ENCODE data around the gene MPZL1. TPM values are rescaled to one million over a fixed set of nuclear protein-coding genes. Genes with fewer than 3 reads are reported as not detected.

MPZL1 gene
- total RNA-seq, 1 donor from 2014 or later: 184 TPM

DNA sequence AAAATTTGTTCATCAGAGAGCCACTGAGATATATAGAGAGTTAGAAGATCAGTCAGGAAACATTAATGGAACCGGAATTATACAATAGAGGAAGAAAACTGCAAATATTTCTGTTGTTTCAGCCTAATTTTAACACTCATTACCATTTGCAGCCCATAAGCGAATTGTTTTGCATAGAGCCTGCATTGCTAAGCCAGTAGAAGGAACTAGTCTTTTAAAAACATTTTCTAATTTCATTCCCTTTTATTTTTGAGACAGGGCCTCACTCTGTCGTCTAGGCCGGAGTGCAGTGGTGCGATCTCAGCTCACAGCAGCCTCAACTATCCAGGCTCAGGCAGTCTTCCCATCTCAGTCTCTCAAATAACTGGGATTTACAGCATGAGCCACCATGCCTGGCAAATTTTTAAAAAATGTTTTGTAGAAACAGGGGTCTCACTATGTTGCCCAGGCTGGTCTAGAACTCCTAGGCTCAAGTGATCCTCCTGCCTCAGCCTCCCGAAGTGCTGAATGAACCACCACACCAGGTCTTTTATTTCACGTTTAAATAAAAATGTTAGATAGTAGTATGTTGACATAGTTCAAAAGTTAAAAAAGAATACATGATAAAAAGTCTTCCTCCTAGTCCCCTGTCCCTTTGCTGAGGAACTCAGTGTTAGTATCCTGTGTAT lies 25.3 kb downstream of the MPZL1 start:
- DNase-seq (ENCODE audit: low spot score in 2 of 2): no peak
- FAIRE-seq: no peak

DNA sequence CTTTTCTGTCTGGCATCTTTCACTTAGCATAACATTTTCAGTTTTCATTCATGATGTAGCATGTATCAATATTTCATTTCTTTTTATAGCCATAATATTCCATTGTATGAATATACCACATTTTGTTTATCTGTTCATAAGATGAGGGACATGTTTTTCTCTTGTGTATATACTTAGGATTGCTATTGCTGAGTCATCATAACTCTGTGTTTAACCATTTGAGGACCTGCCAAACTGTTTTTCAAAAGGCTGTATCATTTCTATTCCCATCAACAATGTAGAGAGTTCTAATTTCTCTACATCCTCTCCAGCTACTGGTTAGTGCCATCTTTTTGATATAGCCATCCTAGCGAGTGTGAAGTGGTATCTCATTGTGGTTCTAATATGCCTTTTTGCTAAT lies 26.2 kb downstream of the MPZL1 start:
- DNase-seq (ENCODE audit: low spot score in 2 of 2): no peak
- no peak for FAIRE-seq

DNA sequence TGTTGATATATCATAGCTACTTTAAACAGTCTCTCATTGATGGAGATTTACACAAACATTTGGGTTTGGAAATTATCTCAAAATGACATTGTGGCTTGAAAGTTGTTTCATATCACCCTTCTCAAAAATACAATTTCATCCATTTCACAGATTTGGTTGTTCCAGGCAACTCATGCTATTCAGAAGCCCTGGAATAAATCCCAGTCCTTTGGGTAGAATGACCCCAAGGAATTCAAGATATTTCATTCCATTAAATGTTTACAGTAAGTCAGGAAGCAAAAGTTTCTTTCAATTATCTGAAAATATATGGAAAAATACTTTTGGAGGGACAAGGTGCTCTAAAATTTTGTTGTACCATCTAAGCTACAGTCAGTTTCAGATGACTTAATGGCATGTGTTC lies 27.1 kb downstream of the MPZL1 start:
- FAIRE-seq (no peak), DNase-seq (ENCODE audit: low spot score in 2 of 2) (no peak)

DNA sequence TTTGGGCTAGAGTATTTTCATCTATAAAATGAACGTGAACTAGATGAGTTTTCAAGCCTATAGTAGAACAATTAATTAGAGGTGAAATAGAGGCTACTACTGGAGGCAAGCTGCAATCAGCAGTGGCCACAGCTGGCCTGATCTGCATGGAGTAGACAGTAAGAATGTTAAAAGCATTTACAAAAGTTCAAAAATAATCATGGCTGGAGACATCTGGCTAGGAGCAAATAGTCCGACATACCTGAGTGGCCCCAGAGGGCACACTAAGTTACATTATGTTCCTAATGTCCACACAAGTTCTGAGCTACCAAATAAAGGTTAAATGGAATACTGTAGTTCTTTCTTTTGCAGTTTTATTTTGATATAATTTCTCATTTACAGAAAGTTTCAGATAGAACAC lies 28.0 kb downstream of the MPZL1 start:
- no peak for FAIRE-seq
- no peak for DNase-seq (ENCODE audit: low spot score in 2 of 2)

DNA sequence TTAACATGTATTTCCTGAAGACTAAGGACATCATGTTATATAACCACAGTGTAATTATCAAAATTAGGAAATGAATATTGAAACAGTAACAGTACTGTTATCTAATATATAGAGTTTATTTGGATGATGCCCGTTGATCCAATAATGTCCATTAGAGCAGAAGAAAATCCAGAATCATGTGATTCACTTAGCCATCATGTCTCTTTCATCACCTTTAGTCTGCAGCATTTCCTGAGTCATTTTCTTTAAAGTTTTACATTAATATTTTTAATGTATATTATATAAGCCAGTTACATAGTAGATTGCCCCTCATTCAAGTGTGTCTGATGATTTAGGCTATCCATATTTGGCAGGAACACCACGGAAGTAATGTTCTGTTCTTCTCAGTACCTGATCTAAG lies 28.9 kb downstream of the MPZL1 start:
- DNase-seq (ENCODE audit: low spot score in 2 of 2) (no peak), FAIRE-seq (no peak)

DNA sequence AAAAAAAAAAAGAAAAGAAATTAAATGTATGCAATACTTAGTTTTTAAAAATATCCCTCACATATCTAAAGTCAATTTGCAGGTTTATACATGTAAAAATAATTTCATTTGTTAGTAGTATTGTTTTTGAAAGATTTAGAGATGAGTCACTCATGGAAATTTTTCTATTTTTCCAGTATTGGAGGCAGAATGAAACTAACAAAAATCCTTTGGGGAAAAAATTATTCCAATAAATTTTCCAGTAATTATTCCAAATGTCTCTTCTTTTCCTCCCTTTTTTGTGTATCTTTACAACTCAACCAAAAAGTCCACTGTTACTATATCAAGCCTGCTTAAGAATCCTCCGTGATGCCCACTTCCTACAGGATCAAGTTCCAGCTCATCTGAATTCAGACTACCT lies 29.9 kb downstream of the MPZL1 start:
- DNase-seq (ENCODE audit: low spot score in 2 of 2) (no peak), FAIRE-seq (no peak)

DNA sequence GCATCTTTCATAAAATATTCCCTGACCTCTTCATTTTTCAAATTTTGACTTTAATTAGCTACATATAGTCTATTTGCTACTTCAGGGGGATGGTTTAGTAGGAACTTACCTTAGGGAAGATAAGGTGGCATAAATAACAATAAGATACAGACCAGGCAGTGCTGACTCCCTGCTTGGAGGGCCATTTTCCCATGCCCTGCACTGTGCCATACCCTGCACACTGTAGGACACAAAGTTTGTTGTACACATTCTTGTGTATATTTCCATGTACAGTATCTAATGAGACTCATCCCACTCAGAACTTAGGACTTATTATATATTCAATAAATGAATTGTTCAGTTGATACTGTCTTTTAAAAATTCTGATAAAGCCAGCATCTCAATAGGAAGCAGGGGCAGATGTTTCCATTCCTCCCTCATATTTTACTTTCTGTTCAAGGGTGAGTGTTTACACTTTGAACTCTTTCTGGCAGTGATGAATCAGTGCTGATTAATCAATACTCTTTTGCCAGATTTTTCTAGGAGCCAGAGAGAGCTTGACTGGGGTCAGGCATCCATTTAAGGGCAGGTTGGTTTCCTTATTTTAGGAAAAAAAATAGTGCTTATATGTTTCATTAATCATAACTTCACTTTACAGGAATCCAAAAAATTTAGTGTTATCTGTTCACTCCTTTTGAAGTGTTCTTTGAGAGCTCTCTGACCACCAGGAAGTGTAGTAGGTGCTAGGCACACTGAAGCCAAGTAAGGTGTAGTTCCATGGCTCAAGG lies 30.6 kb downstream of the MPZL1 start:
- no peak for DNase-seq (ENCODE audit: low spot score in 2 of 2)
- no peak for FAIRE-seq

DNA sequence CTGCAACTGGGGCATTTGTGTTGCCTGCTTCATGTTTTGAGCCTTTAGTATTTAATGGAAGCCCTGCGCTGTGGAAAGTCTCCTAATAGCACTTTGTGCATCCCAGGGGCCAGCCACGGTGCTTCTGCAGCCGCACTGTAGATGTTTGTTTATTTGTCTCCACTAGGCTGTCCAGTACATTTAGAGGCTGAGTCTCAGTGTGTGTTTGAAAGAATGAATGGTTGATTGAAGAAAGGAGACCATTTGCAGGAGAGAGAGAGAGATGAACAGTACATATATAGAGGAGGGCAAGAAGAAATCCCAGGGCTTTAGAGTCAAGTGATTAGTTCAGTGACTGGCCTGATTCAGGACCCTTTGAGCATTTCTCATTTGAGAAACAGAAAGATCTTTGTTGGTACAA lies 33.9 kb downstream of the MPZL1 start:
- DNase-seq (ENCODE audit: low spot score in 2 of 2) (no peak), FAIRE-seq (no peak)

DNA sequence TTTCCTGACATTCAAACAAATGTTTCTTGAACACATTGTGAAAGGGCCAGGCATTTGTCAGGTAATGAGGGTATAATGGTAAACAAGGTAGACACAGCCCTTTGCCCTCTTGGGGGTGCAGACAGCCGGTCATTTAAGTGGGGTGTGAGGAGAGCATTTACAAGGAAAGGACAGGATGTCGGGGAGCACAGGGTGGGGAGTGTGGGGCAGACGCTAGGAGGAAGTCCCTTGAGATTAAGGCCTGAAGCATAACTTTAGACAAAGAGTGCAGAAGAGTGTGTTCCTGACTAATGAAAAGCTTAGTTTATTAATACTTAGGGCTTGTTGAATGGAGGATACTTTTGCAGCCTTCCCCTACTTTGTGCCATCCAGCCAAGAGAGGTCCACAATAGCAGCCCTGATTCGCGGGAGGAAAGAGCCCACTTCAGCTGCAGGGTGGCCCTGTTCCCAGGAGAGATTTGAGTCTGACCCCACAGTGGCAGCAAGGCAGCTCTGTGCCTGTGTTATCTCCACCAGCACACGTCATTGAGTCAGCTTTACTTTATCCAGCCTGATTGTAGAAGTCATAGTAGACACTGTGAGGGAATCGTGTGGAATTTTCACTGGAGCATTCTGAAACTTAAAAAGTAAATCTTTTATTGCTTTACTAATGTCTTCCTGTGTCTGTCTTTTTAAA lies 35.1 kb downstream of the MPZL1 start:
- DNase-seq (ENCODE audit: low spot score in 2 of 2) (no peak), FAIRE-seq (no peak)

DNA sequence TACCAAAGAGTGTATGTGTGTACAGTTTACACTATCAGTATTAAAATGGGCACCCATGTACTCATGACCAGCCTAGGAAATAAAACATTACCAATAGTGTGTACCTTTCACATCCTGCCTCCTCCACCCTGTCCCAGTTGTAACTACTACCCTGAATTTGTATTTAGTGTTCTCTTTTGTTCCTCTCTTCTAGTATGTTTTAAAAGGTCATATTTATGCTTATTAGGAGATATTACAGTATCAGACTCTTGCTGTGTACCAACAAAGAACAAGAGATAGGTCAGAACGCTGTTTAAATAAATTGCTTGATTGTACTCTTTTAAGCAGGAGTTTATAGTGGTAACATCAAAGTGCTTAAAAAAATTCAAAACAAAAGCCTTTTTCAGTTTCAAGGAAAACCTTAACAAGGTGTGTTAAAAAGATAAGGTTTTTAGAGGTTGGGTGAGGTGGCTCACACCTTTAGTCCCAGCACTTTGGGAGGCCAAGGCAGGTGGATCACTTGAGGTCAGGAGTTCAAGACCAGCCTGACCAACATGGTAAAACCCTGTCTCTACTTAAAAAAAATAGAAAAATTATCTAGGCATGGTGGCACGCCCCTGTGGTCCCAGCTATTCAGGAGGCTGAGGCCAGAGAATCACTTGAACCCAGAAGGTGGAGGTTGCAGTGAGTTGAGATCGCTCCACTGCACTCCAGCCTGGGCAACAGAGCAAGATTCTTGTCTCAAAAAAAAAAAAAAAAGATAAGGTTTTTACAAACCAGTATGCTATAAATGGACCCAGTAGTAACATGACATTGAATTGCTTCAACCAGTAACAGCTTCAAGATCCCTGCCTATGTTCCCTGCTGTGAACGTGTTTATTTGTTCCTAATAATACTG lies 35.9 kb downstream of the MPZL1 start:
- DNase-seq (ENCODE audit: low spot score in 2 of 2): no peak
- no peak for FAIRE-seq

DNA sequence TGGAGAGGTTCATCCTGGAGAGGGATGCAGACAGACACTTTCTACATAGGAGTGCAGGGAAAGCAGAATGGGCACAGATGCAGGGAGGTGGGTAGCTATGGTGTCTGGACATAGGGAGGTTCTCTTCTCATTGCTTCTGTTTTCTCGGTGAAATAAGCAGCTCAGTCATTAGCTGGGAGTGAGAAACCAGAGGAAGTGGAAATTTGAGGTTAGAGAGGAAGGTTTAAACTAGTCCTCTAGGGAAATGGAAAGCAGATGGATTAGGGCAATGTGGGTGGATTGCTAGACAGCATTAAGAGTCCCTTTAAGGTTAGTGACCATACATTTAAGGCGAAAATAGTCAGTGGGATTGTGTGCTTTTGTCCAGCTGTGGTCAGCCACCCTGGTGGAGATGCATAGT lies 39.6 kb downstream of the MPZL1 start:
- DNase-seq (ENCODE audit: low spot score in 2 of 2) (no peak), FAIRE-seq (no peak)

DNA sequence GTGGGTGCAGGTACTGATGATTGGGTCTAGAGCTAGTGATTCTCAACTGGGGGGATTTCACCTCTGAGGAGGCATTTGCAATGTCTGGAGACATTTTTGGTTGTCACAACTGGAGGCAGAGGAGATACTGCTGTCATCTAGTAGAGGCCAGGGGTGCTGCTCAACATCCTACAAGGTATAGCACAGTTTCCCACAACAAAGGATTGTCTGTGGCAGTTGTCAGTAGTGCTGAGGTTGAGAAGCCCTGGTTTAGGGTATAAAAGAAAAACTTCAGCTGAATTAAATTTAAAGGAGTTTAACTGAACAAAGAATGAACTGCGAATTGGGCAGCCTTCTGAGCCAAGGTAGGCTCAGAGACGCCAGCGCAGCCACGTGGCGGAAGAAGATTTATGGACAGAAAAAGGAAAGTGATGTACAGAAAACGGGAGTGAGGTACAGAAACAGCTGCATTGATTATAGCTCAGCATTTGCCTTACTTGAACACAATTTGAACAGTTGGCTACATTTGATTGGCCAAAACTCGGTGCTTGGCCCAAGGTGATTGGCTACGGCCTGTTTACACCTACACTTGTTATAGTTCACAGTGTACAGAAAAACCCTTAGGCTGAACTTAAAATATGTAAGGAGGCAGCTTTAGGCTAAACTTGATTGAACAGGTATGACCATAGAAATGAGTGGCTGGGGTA lies 40.4 kb downstream of the MPZL1 start:
- no peak for FAIRE-seq
- no peak for DNase-seq (ENCODE audit: low spot score in 2 of 2)

DNA sequence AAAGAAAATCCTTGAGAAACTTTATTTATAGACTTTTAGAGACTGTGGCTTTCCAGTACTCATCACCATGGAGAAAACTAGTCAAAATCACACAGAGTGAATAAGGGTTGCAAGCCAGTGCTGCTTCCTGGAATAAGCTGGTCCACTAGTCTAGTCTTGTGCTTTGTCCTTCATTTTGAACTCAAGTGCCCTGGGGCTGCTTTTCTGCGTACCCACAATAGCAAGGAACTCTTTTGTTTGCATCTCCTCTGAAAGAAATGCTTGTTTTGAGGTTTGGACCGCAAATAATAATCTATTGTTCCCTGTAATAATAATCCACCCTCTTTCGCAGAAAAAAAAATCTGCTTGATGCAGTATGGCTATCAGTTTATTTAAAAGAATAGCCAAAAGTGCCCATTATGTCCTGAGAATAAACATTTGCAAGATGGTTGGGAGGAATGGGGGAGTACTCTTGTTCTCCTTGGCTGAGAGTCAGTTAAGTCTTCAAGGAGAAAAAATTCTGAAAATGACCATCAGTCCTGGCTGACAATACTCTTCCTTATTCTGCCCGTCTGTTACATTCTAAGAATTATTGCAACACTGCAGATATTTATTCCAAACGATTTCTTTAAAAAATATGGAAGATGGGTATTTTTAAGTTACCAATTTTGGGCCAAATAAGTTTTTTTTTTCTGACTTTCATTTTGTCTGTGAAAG lies 41.9 kb downstream of the MPZL1 start:
- FAIRE-seq: peak; percentile 90
- DNase-seq (ENCODE audit: low spot score in 2 of 2): peak; percentile 22 to 27

DNA sequence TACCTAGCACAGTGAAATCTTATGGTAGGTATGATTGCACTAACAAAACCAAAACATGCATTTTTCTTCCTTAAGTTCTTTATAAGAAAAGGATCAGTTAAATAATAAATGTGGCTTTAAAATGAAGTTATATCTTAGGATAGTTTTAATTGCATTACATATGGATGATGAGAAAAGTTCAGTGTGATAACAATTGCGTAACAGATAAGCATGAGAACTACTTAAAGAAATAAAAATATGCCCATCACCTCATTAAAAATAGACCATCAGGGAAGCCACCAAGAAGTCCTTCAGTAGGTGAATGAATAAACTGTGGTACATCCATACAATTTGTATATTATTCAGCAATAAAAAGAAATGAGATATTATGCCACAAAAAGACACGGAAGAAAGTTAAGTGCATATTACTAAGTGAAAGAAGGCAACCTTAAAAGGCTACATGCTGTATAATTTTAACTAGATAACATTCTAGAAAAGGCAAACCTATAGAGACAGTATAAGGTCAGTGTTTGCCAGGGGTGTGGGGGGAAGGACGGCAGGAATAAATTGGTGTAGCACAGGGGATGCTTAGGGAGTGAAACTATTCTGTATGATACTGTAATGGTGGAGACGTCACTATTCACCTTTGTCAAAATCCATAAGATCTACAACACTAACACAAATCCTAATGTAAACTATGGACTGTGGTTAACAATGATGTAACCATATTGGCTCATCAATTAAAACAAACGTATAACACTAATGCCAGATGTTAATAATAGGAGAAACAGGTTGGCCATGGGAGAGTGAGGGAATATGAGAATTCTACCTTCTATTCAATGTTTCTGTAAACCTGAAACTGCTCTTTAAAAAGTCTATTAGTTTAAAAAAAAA lies 42.9 kb downstream of the MPZL1 start:
- DNase-seq (ENCODE audit: low spot score in 2 of 2): no peak
- no peak for FAIRE-seq

DNA sequence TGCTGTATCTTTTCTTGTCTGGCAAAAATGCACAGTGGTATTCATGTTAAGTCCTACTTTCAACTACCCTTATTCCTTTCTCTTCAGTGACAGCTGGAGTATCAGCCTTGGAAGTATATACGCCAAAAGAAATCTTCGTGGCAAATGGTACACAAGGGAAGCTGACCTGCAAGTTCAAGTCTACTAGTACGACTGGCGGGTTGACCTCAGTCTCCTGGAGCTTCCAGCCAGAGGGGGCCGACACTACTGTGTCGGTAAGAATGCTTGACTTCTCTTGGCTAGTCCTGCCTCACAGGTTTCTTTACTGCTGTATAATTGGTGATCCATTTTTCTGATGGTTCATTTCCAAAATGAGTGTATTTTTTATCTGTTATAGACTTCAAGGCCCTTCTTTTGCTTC lies 43.7 kb downstream of the MPZL1 start:
- DNase-seq (ENCODE audit: low spot score in 2 of 2) (no peak), FAIRE-seq (no peak)

DNA sequence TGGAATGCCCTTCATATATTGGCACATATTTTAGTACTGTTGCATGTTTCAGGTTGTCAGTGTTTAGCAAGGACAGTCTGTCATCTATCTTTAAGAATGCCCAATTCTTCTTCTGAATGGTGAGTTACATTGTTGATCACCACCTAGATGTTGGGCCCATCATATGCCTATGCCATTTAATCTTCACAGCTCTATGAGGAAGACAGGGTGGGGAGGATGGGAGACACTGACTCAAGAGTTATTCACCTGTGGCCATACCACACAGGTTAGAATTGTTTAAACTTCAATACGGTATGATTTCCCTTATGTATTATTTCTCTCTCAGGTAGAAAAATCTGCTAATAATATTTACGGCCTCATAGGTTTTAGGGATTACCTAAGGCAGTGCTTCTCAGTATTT lies 44.8 kb downstream of the MPZL1 start:
- no peak for FAIRE-seq

DNA sequence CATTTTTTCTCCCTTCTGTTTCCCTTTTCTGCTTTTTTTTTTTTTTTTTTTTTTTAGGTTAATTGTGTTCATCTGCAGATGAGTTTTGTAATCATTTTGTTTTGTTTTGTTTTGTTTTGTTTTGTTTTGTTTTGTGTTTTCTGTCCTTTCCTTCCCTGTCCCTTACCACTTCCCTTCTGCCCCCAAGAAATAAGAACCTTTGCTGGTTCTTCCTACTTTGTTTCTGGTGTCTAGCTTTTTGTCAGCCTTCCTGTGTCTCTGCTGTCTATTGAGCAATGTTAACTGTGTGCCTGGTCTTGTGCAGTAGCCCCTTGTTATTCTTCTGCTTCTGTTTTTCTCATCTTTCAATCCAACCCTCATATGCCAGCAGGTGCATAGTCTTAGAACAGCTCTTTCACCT lies 46.0 kb downstream of the MPZL1 start:
- no peak for DNase-seq (ENCODE audit: low spot score in 2 of 2)
- FAIRE-seq: no peak

More for the DNA sequence above, 44.8 kb downstream of the MPZL1 start:
- no peak for DNase-seq (ENCODE audit: low spot score in 2 of 2)

DNA sequence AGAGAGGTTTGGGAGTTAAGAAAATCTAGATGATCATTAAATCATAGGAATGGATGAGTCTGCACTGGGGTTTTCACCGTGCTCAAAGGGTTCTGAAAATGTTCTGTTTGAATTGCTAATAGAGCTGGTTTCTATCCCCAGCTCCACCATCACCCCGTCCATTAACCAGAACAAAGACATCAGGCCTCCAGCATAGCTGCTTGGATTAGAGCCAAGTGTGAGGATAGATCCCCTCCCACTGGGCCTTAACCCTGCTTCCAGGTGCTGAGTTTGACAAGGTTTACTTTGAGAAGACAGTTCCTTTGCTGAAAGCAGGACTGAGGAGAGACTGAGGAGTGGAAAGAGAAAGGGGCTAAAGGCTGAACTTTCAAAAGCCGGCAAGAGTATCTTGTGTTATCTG lies 48.3 kb downstream of the MPZL1 start:
- DNase-seq (ENCODE audit: low spot score in 2 of 2): no peak
- FAIRE-seq: no peak

DNA sequence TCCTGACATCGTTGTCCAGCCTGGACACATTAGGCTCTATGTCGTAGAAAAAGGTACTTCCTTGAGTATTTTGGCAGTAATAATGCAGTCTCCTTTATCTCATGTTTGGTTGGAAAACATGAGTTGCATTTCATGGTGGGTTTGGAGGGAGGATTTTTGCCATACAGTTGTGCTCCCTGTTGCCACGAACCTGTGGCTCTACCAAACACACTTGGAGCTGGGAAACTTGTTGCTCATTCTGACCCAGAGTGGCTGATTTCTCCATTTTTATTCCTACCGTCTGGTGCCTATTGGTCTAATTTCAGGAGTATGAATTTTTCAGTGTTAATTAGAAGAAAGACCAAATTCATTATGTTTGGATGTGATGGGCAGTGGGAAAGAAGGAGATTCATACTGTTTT lies 50.7 kb downstream of the MPZL1 start:
- FAIRE-seq (no peak), DNase-seq (ENCODE audit: low spot score in 2 of 2) (no peak)
